GM21723 (cell line): ENCODE measurements around the gene ELOB.
"Not testable (repeated sequence)": the region's sequence is repeated elsewhere in the genome, so short reads cannot be mapped to it uniquely, and the experiment has no call there.

Experiments used
- ATAC-seq: cut with Tn5 transposase; IDR thresholded peaks from one replicate; pipeline ENCODE4 v1.9.1; 2021; ENCODE audit warnings: mild to moderate bottlenecking, moderate library complexity; ENCODE audit not compliant: unreplicated experiment

ELOB gene

GRCh38 chr16:2724816-2725348 is 52.2 kb downstream of the ELOB start:
- no peak for ATAC-seq

GRCh38 chr16:2724088-2724676 is 52.9 kb downstream of the ELOB start:
- ATAC-seq: no peak

- ATAC-seq: not testable (repeated sequence)
These were observed 55.4 kb downstream of the ELOB start for GRCh38 chr16:2721634-2722173.
